ENCODE results near the gene TMEM200A.

TMEM200A gene

DNA sequence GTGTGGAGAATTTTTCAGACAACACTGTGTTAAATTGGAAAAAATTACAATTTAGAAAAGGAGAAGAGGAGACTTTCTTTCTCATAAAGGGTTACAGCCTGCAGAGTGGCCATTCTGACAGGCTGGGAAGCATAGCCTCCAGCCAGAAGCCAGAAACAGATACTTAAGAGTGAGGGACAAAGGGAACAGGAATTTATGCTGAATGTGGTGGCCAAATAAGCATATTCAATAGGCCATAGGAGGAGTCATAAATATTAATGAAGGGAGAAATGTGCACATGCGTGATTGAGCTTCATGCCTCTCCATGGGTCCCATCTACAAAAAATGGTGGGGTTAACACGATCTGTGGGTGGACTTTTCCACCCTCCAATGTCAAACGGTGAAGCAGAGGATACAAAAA is 13.4 kb downstream of the TMEM200A start:
- DNase-seq: no peak

DNA sequence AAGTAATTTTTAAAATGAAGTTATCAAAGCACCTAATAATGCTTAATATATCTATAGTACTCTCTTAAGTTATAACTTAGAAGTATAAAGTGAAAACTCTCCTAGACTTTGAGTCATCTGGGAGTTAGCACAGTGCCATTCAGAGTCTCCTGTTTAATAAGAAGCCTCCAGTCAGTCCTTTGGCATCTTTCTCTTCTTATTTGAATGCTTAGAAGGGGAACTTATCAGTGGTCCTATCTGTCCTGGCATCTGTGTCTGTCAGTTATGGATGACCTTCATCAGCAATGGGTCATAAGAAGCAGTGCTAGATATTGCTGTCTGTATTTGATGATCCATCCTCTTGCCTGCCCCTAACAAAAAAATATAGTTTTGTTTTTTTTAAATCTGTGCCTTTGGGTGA is 15.2 kb downstream of the TMEM200A start:
- DNase-seq: no peak

DNA sequence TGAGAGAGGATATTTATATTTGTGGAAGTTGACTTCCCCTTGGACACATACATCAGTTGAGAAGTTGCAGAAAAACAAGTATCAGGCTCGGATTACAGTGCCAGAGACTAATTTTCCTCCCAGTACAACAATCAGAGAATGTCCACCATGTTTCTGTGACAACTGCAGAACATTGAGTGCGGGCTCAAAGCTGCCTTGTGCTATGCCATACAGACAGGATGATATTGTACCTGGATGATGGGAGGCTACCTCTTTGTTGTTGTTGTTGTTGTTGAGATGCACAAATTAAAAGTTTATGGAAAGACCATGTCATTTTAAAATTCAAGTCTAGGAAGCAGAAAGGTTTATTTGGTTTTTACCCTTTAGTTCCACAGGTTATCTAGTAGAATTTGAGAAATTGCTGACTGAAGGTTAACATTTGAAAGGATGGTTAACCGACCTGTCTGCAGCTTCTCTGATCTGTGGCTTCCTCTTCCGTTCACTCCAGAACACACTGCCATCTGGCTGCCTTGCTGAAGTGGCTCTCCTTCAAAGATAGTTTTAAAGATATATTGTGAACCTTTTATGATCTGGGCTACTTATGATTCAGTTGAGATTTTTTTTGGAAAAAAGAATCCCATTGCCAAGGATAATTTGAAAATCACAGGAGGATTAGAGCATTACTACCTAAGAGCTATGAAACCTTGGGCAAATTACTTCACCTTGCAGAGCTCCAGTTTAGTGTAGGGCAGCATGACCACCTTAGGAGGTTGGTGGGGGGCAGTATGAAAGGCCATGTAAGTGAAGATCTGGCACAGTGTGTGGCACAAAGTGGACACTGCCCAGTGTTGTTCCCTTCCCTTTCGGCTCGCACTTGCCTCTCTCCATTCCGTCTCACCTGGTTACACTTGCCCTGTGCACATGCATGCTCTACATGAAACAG is 15.9 kb downstream of the TMEM200A start:
- DNase-seq: no peak

DNA sequence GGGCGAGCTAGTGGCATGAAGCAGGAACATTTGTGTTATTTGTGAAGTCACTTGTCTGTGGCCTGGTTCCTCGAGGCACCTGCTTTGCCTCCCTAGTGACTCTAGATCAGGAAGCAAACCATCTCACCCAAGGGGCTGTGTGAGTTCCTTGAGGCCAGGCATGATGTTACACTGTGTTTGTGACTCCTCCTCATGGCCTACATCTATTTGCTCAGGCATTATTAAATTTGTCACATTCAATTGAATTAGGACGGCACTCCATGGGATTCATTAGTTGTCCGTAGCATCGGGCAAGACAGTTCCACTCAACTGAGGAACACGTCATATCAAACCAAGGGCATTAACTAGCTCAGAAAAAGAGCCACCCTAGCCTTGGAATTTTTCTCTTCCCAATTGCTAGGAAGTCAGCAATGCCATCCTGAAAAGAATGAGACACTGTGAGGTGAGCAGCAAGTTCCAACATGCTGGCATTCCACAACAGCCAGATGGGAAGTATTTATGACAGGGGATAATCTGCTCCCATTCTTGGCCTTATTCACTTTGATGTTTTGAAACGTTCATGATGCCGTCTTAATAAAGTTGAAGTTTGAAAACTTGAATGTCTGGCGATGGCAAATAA is 17.2 kb downstream of the TMEM200A start:
- no peak for DNase-seq

DNA sequence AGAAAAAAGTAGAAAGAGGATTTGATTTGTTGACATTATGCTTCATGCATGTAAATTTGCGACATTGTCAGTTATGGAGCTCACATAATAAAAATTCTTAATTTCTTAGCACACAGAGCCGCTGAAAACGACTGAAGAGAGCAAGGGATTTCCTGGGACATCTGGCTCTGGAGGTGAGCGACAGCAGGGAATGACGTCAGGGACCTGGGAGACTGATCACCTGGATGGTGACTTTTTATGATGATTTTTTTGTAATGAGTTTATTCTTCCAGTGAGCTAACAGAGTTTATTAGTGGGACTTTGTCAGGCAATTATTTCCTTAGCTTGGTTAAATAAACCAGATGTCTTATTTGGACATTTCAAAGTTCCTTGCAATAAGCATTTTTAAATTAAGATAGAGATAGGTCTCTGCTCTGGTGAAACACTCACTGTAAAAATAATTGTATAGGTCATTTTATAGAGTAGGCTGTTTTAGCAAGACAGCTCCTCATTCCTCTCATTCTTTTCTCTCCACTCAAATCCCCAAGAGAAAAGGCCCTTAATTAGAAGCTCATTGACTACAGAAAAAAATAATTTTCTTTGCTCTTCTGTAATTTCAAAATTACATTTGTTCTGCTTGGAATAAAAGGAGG is 19.4 kb downstream of the TMEM200A start:
- DNase-seq: no peak

DNA sequence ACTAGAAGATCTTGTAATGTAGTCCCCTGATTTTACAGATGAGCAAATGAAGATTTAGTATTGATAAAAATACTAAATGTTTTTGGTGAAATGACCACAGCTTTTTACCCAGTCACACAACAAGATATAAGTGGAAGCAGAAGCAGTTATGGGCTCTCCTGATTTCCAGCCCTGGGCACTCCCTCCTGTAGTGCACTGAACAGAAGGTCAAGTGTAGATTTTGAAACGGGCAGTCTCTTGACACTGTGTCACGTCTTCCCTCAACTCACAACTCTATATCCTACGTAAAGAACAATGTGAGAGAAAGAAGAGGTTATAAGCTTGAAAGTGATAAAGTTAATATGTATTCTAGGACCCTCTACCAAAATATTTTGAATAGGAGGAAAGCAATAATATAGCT is 23.3 kb downstream of the TMEM200A start:
- DNase-seq: no peak

DNA sequence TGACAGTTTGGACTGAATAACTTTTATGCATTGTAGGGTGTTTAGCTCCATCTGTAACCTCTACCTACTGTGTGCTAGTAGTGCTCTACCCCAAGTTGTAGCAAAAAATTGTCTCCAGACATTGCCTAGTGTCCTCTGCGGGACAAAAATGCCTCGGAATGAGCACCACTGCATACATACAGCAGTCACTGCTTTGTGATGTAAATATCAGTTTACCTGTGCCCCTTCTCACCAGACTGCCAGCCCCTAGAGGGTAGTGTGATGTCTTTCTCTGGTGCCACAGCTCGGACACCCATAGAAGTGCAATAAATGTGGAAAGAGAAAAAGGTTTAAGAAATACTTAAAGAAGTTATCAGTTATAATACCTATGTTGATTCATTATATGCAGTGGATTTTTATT is 25.1 kb downstream of the TMEM200A start:
- no peak for DNase-seq

DNA sequence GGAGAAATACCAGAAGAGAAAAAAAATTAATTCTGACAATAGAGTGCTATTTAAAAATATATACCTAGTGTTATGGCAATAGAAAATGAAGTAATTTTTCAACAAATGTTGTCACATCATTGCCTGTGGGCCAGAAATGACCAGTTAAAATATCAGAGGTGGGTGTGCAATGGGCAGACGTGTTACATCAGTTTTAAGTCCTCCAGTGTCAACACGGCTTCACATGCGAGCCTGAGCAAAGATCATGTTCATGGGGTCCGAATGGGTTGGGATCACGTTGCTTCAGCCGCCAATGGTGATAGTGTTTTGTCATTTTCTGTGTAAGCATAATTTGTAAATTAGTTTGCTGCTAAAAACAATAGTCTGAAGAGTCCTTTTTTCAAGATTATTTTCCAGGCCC is 27.5 kb downstream of the TMEM200A start:
- DNase-seq: no peak

DNA sequence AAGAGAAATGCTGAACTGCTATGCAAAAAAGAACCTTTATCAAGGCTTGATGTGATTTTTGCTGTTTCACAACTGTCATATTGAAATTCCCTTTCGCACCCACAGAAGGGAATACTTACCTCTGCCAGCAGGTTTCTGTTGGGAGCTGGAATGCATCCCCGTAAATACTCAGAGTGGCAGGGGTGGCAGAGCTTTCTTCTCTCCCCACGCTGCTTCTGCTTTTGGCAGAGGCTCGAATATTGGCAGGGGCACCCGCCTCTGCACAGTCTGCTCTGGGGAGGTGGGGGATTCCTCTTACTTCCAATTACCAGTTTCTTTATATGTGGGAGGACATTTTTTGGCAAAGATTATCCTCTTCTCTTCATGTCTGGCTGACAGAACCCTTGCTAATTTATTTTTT is 28.4 kb downstream of the TMEM200A start:
- DNase-seq: no peak

DNA sequence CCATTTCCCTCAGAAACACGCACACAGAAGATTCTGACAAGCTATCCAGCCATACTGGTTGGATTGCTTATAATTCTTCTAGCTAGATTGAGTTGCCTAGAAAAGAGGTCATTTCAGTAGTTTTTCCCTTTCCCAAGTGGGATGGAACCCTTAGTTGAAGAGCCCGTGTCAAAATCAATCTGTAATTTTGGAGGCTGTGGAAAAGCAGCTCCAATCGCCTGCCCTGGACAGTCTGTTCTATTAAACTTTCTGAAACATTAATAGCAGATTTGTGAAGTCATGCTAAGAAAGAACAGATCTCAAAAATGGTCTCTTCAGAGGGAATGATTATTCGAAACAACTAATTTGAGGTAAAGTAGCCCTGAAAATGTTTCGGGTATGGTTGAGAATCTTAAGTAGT is 29.3 kb downstream of the TMEM200A start:
- no peak for DNase-seq

DNA sequence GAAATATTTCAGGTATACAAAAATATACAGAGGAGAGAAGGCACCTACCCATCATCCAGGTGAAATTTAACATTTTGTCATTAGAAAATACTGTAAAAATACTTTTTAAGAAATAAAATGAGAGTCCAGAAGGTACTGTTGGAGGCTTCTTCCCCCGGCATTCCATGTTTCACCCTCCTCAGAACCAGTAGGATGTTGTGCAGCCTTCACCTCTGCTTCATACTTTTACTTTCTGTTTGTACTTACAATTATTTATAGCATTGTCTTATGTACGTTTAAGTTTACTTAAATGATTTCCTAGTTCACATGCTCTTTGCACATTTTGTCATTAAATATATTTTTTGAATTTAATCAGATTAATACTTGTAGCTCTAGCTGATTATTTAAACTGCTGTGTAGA is 30.9 kb downstream of the TMEM200A start:
- DNase-seq: no peak

DNA sequence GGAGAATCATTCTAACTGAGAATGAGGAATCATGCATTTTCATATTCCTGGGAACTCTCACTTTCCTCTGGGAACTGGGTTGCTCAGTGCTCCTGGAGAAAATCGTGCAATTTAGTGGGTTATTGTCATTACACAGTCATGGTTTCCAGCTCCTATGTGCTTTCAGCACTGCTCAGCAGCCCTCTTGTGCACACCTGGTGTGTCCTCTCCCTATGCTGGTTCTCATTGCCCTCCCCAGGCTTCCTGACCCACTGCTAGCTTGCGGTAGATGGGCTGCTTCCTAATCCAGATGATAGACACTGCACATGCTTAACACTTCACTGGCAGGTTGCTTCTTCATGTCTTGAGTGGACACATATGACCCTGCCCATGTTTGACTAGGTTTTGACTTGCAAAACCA is 39.7 kb downstream of the TMEM200A start:
- no peak for DNase-seq

DNA sequence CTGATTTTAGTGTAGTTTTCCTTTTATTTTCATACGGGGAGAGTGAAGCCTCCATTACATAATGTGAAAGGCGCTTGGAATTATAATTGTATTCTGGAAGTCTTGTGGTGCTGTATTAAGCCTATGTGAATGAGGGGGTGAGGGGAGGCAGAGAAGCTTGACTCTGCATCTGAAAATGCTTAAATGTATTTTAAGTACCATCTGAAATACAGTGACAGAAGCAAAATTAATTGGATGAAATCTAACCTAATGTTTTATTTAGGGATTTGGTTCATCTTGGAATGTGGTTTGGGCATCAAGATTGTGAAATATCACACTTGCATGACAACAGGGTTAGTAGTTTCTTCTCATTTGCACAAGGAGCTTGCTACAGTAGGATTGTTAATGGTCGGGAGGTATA is 41.2 kb downstream of the TMEM200A start:
- no peak for DNase-seq

DNA sequence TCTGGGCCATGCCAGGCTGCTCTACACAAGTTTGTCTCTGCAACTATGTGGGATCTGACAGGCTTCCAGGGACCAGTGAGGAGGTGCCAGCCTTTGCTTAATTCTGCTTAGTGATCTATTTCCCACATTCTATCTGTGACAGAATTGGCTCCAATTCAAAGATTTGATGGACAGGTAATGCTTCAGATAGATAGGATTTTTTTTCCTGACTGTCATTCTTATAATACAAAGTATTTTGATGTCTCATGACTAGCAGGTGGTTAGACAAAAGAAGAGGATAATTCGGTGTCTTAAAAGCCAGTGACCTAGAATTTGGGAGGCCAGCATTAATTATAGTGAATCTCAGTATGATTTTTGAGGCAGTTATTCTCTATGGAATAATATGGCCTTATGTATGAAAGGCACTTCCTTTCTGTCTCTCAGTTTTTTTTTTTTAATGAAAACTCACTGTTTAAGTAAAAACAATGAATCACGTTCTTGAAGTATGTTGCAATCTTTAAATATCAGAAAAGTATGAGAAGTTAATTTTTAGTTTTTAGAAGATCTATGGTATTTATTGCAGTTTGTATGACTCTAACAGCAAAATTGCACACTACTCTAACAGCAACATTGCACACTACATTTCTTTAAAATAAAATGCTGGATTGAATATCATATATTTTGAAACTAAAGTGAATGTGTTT is 43.7 kb downstream of the TMEM200A start:
- DNase-seq: no peak

DNA sequence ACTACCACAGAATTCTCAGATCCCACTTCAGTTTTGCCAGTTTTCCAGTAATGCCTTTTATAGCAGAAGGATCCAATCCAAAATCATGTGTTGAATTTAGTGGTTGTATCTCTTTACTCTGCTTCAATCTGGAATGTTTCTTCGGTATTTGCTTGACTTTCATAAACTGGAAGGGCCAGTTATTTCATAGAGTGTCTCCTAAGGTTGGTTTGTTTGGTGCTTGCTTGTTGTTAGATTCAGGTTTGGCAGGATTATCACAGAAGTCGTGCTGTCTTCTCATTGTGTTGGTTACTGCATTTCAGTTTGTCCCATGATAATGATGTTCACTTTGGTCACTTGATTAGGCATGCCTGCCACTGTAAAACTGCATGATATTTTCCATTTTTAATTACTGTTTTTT is 45.7 kb downstream of the TMEM200A start:
- DNase-seq: no peak

DNA sequence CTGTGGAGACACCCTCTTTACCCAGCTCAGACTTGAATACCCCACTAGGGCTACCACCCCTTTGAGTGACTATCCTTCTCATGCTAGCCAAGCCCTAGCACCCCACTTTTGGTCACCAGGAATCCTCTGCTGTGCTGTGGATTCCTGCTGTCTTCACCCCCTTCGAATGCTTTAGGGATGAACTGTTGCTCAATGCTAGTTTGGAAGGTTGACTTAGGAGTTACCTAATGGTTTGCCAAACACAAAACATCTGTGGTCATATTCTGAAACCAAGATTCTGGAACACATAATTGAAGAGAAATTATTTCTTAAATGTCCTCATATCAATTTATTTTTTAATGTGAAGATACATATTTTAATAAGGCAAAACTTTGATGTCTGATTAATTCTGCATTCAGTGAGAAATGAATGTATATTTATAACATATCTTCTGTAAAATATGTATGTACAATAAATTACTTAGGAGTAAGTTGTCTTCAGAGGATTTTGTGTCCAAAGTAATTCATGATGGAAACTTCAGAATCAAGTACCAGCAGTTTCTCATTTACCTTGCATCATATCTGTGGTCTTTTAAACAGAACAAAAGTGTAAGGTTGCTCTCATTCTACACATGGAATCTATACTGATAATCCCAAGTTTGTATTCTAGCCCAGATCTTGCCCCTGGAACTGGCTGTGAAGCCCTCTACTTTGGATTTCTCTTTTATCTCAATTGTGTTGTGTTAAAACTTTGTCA is 46.9 kb downstream of the TMEM200A start:
- no peak for DNase-seq

DNA sequence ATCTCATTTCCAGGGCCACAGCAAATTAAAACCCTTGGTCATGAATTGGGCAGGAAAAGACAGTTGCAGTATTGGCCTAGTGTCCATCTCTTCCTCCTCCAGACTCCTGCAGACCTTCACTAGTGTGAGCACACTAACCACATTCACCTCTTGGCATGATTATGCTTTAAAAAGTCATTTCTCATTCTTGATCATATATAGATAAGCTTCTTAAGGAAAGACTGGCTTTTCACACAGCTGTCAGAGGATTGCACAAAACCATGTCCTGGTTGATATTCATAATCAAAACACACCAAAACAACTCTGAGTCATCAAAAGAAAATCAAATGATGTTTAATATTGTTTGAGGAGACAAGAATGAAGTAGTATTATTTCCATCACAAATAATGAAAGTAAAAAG is 52.1 kb downstream of the TMEM200A start:
- no peak for DNase-seq

DNA sequence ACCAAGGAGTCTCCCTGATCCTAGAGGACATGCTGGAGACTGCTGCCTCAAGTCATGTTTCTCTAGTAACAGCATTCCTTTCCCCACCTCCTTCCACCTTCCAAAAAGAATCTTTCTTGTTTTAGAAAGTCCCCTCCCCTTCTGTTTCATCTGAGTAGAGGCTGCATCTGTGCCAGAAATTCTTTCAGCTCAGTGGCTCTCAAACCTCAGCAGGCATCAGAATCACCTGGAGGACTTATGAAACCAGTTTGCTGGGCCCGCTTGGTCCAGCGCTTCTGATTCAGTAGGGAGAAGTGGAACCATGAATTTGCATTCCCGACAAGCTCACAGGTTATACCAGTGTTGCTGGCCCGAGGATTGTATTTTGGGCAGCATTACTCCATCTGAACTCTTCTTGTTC is 55.1 kb downstream of the TMEM200A start:
- DNase-seq: no peak

DNA sequence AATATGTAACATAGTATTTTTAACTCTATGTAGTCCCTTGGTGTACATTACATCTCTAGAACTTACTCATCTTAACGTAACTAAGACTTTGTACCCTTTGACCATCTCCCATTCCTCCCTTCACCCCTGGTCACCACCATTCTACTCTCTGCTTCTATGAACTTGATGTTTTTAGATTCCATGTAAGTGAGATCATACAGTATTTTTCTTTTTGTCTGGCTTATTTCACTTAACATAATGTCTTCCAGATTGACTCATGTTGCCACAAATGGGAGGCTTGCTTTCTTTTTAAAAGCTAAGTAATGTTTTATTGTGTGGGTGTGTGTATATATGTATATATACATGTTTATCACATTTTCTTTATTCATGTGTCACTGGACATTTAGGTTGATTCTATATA is 55.8 kb downstream of the TMEM200A start:
- DNase-seq: no peak

DNA sequence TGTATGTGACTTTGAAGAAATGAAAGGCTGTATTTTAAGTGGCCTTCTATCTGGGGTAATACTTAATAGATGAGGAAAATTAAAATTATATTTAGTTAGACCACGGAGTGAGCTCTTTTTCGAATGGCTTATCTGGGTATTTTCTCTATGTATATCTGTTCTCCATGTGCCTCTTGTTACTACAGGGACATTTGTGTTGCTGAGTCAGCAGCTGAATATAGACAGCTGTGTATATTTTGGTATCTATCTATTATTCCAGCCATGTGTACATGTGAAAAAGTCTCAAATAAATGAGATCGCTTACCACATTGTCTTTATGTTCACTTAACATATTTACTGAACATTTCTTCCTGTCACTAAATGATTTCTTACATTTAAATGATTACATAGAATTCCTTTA is 57.2 kb downstream of the TMEM200A start:
- no peak for DNase-seq

DNA sequence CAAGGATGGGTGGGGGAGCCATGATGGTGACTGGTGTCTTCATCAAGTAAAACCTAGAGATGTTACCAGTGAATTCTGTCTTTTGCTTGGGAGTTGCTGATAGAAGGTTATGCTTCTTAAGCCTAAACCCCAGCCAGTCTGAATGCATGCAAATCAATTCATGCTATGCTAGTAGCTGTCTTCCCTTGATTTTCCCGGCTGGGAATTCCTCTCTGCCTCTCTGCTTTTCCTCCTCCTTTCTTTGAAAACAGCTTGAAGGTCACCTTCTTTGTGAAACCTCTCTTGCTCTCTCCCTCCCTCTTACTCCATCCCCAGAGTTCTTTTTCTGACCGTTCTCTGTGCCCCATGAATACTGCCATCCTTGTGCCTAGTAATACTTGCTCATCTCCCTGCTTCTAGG is 58.9 kb downstream of the TMEM200A start:
- no peak for DNase-seq

DNA sequence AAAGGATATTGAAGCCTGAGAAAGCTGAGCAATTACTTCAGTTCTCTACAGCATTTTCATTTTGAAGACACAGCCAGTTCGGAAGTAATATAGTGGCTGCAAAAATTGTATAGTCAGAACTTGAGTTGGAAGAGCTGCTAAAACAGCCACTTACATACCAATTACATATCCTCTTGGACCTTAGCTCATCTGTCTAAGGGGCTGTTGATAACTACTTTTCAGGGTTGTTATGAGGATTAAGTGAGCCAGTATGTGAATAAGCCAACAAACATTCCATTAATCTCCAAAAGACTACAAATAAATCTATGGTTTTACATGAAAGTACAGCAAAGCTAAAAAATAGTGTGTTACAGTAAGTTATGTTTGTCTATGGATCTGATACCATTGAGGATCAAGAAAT is 59.7 kb downstream of the TMEM200A start:
- no peak for DNase-seq

Measured in DMS79 treated with DMSO at 0.1 percent for 48 hours (cell line).